ENCODE data around the gene PIEZO2. TPM values are rescaled to one million over a fixed set of nuclear protein-coding genes. Genes with fewer than 3 reads are reported as not detected.

The PIEZO2 gene
- total RNA-seq, 1 experiment from 2014 or later: 10.7 TPM

DNA sequence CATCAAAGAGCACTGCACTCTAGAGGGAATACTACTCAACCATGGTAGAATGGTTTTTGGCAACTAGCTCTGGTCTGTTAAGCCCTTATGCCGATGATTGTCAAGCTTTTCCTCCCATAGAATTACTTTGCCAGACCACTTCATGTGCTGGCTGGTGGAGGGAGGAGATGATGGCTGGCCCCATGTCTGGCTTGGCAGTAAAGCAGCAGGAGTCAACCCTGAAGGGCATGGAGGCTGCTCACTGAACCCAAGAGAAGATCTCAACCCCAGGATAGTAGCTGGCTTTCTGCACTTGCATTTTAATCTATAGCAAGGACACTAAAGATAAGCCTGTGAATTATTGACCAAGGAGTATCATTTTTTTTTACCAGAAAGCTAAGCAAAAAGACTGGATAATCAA lies 309.9 kb downstream of the PIEZO2 start (continued):
- no peak for TF ChIP-seq ZNF121 (CRISPR knock-in tag; IDR thresholded peaks at IDR 0.05)

- DNase-seq (ENCODE audit: low spot score) (no peak), ATAC-seq (no peak)
- Mint-ChIP-seq H3K36me3 (no peaks in the 10 kb centered on the region; the same call in 1 of the 2 replicates), H3K9me3 (peaks cover 5% of the 10 kb centered on the region), H3K27ac (no peak overlapping the region), H3K4me1 (peaks cover 2% of the 10 kb centered on the region; the same call in 1 of the 2 replicates), H3K27me3 (ENCODE audit: low read depth) (no peaks in the 10 kb centered on the region), H3K4me3 (no peak overlapping the region)
- no peak for TF ChIP-seq NR3C1 (CRISPR knock-in tag; conservative IDR thresholded peaks at IDR 0.05; ENCODE audit: low read depth)
- TF ChIP-seq E2F1 (CRISPR knock-in tag; IDR thresholded peaks at IDR 0.05): no peak
- TF ChIP-seq CREB1 (CRISPR knock-in tag; IDR thresholded peaks at IDR 0.05): no peak
- TF ChIP-seq, protein P1, sequence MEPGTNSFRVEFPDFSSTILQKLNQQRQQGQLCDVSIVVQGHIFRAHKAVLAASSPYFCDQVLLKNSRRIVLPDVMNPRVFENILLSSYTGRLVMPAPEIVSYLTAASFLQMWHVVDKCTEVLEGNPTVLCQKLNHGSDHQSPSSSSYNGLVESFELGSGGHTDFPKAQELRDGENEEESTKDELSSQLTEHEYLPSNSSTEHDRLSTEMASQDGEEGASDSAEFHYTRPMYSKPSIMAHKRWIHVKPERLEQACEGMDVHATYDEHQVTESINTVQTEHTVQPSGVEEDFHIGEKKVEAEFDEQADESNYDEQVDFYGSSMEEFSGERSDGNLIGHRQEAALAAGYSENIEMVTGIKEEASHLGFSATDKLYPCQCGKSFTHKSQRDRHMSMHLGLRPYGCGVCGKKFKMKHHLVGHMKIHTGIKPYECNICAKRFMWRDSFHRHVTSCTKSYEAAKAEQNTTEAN (CRISPR knock-in tag; IDR thresholded peaks at IDR 0.05): no peak
- no peak for TF ChIP-seq NR1H2 (CRISPR knock-in tag; IDR thresholded peaks at IDR 0.05)
- TF ChIP-seq RELA (CRISPR knock-in tag; IDR thresholded peaks at IDR 0.05; ENCODE audit: borderline replicate concordance): no peak
- TF ChIP-seq, protein P2, sequence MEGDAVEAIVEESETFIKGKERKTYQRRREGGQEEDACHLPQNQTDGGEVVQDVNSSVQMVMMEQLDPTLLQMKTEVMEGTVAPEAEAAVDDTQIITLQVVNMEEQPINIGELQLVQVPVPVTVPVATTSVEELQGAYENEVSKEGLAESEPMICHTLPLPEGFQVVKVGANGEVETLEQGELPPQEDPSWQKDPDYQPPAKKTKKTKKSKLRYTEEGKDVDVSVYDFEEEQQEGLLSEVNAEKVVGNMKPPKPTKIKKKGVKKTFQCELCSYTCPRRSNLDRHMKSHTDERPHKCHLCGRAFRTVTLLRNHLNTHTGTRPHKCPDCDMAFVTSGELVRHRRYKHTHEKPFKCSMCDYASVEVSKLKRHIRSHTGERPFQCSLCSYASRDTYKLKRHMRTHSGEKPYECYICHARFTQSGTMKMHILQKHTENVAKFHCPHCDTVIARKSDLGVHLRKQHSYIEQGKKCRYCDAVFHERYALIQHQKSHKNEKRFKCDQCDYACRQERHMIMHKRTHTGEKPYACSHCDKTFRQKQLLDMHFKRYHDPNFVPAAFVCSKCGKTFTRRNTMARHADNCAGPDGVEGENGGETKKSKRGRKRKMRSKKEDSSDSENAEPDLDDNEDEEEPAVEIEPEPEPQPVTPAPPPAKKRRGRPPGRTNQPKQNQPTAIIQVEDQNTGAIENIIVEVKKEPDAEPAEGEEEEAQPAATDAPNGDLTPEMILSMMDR (IDR thresholded peaks at IDR 0.05): no peak
- TF ChIP-seq E2F4 (CRISPR knock-in tag; IDR thresholded peaks at IDR 0.05; ENCODE audit: borderline replicate concordance, low read depth): no peak
- no peak for TF ChIP-seq SP1 (CRISPR knock-in tag; conservative IDR thresholded peaks at IDR 0.05)
- no peak for TF ChIP-seq ZNF425 (CRISPR knock-in tag; conservative IDR thresholded peaks at IDR 0.05)
- TF ChIP-seq CDX4 (CRISPR knock-in tag; IDR thresholded peaks at IDR 0.05; ENCODE audit: borderline replicate concordance): no peak
- TF ChIP-seq ZBTB21 (CRISPR knock-in tag; IDR thresholded peaks at IDR 0.05; ENCODE audit: borderline replicate concordance): no peak
- no peak for TF ChIP-seq TEAD1 (CRISPR knock-in tag; IDR thresholded peaks at IDR 0.05)
- TF ChIP-seq, protein P3, sequence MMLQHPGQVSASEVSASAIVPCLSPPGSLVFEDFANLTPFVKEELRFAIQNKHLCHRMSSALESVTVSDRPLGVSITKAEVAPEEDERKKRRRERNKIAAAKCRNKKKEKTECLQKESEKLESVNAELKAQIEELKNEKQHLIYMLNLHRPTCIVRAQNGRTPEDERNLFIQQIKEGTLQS (CRISPR knock-in tag; conservative IDR thresholded peaks at IDR 0.05): no peak
- TF ChIP-seq, protein P4, sequence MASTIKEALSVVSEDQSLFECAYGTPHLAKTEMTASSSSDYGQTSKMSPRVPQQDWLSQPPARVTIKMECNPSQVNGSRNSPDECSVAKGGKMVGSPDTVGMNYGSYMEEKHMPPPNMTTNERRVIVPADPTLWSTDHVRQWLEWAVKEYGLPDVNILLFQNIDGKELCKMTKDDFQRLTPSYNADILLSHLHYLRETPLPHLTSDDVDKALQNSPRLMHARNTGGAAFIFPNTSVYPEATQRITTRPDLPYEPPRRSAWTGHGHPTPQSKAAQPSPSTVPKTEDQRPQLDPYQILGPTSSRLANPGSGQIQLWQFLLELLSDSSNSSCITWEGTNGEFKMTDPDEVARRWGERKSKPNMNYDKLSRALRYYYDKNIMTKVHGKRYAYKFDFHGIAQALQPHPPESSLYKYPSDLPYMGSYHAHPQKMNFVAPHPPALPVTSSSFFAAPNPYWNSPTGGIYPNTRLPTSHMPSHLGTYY (CRISPR knock-in tag; IDR thresholded peaks at IDR 0.05): no peak
- TF ChIP-seq EMX1 (CRISPR knock-in tag; IDR thresholded peaks at IDR 0.05): no peak
- no peak for TF ChIP-seq JUN (CRISPR knock-in tag; IDR thresholded peaks at IDR 0.05)
- ChIA-PET POLR2A (no interaction called here), CTCF (interaction anchor here (1.4 kb wide), 1 partner anchor 13 kb away, joined by 3 read pairs; no protein-coding TSS in a partner anchor)
These were observed 310.8 kb downstream of the PIEZO2 start for GRCh38 chr18:10838553-10838952.
